ENCODE measurements around the gene PLEKHA7. TPM values are rescaled to one million over a fixed set of nuclear protein-coding genes. Genes with fewer than 3 reads are reported as not detected.

PLEKHA7 gene
- total RNA-seq, 1 experiment from 2014 or later = 7.2 TPM

DNA sequence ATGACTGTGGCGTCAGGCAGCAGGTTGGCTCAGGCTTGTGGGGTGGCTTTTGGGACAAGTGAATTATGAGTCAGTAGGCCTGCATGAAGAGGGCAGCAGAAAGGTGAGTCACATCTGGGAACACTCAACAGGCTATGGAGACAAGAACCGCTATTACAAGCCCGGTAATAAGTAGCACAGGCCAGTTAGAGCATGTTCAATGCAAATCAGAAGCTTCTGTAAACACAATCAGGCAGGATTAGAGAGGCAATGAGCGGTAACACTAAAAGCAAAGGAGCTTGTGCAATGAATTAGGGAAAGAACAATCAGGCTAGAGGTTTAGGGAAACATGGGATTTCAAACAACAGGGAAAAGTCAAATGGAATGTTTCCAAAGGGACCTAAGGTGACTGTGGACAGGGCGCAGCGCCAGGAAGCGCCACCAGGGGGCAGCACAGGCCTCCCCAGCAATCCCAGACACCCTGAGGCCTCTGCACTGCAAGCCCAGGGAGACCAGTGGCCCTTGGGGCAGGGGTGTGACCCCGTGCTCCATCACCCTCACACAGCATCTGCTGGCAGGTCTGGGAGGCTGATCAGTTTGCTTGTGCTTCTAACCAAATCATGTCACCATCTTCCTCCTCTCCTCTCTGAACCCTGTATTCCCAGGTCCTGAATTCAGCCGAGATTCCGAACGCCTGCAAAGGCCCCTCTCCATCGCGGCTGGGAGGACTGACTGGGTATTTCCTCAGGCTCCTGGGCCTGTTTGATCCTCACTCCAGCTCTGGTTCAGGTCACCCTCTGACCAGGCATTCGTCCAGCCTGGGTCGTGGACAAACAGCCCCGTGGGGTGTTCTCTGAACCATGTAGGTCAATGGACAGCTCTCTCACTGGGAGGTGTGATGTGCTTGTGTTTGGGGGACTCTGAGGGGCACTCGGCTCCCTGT lies 225.8 kb downstream of the PLEKHA7 start (continued):
- TF ChIP-seq CBX3 (IDR thresholded peaks at IDR 0.05; ENCODE audit: low read depth) = no peak; the same call in 1 of the 2 replicates
- TF ChIP-seq ZNF274 (IDR thresholded peaks at IDR 0.05; ENCODE audit: low read depth, low read length) = no peak
- no peak for TF ChIP-seq ELF1 (IDR thresholded peaks at IDR 0.05; ENCODE audit: borderline replicate concordance, low read depth)
- peak; percentile 81 for TF ChIP-seq RAD21 (IDR thresholded peaks at IDR 0.05; ENCODE audit: low read depth)
- no peak for TF ChIP-seq POLR2A (IDR thresholded peaks at IDR 0.05; ENCODE audit: borderline replicate concordance, extremely low read depth, insufficient read depth, insufficient read length)
- TF ChIP-seq, protein P1, sequence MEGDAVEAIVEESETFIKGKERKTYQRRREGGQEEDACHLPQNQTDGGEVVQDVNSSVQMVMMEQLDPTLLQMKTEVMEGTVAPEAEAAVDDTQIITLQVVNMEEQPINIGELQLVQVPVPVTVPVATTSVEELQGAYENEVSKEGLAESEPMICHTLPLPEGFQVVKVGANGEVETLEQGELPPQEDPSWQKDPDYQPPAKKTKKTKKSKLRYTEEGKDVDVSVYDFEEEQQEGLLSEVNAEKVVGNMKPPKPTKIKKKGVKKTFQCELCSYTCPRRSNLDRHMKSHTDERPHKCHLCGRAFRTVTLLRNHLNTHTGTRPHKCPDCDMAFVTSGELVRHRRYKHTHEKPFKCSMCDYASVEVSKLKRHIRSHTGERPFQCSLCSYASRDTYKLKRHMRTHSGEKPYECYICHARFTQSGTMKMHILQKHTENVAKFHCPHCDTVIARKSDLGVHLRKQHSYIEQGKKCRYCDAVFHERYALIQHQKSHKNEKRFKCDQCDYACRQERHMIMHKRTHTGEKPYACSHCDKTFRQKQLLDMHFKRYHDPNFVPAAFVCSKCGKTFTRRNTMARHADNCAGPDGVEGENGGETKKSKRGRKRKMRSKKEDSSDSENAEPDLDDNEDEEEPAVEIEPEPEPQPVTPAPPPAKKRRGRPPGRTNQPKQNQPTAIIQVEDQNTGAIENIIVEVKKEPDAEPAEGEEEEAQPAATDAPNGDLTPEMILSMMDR (IDR thresholded peaks at IDR 0.05 in 2 of 3, conservative IDR thresholded peaks at IDR 0.05 in 1 of 3; ENCODE audit: borderline replicate concordance in 1 of 3, insufficient read depth in 1 of 3, low read depth in 2 of 3, low read length in 2 of 3) = peak; percentile 72 to 99 (median 98)
- no peak for TF ChIP-seq SIN3A (IDR thresholded peaks at IDR 0.05; ENCODE audit: low read depth)
- TF ChIP-seq, protein P2, sequence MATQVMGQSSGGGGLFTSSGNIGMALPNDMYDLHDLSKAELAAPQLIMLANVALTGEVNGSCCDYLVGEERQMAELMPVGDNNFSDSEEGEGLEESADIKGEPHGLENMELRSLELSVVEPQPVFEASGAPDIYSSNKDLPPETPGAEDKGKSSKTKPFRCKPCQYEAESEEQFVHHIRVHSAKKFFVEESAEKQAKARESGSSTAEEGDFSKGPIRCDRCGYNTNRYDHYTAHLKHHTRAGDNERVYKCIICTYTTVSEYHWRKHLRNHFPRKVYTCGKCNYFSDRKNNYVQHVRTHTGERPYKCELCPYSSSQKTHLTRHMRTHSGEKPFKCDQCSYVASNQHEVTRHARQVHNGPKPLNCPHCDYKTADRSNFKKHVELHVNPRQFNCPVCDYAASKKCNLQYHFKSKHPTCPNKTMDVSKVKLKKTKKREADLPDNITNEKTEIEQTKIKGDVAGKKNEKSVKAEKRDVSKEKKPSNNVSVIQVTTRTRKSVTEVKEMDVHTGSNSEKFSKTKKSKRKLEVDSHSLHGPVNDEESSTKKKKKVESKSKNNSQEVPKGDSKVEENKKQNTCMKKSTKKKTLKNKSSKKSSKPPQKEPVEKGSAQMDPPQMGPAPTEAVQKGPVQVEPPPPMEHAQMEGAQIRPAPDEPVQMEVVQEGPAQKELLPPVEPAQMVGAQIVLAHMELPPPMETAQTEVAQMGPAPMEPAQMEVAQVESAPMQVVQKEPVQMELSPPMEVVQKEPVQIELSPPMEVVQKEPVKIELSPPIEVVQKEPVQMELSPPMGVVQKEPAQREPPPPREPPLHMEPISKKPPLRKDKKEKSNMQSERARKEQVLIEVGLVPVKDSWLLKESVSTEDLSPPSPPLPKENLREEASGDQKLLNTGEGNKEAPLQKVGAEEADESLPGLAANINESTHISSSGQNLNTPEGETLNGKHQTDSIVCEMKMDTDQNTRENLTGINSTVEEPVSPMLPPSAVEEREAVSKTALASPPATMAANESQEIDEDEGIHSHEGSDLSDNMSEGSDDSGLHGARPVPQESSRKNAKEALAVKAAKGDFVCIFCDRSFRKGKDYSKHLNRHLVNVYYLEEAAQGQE (IDR thresholded peaks at IDR 0.05; ENCODE audit: low read depth) = no peak
